Esophagus muscularis mucosa (tissue), 4 donors: ENCODE results near the gene SLC44A4. TPM values are rescaled to one million over a fixed set of nuclear protein-coding genes. Genes with fewer than 3 reads are reported as not detected.

Source experiments
- DNase-seq: peaks from one replicate; pipeline ENCODE4 v3.0.0-alpha.2; 2017; ENCODE audit errors: extremely low spot score
- H3K27ac ChIP-seq, 4 donors: fragments of 200-600 bp; sonication (generic); replicated peaks in 1 of 4; 1 replicate in 3 of 4; 2 replicates in 1 of 4; pipeline ENCODE4 v1.5.1; 2016 to 2019; ENCODE audit warnings: mild to moderate bottlenecking in 1 of 4
- H3K27me3 ChIP-seq, 4 donors: fragments of 200-600 bp; sonication (generic); one replicate each; pipeline versions ENCODE4 v1.5.1 to v1.6.0; 2016 to 2019
- H3K36me3 ChIP-seq, 4 donors: fragments of 200-600 bp; sonication (generic); one replicate each; pipeline ENCODE4 v1.5.1; 2016 to 2019
- H3K4me1 ChIP-seq, 4 donors: fragments of 200-600 bp; sonication (generic); one replicate each; pipeline ENCODE4 v1.5.1; 2016 to 2019
- H3K4me3 ChIP-seq, 4 donors: fragments of 200-600 bp; sonication (generic); 1 replicate in 2 of 4; 2 replicates in 2 of 4; pipeline ENCODE4 v1.5.1; 2016 to 2019; ENCODE audit warnings: mild to moderate bottlenecking in 4 of 4, moderate library complexity in 1 of 4
- H3K9me3 ChIP-seq, 4 donors: fragments of 200-600 bp; sonication (generic); 1 replicate in 3 of 4; 2 replicates in 1 of 4; pipeline ENCODE4 v1.5.1; 2016 to 2019
- CTCF ChIP-seq, 3 experiments: fragments of 200-600 bp in 2 of 3; fragments of 450-650 bp in 1 of 3; sonication (generic) in 2 of 3; IDR thresholded peaks; one replicate each; pipeline ENCODE4 v1.5.1; 2017 to 2019; ENCODE audit warnings: antibody characterized with exemption in 3 of 3, mild to moderate bottlenecking in 2 of 3, moderate library complexity in 1 of 3
- EP300 ChIP-seq: sonication (generic); formaldehyde crosslinking; IDR thresholded peaks from one replicate; pipeline ENCODE4 v1.6.1; 2017; ENCODE audit warnings: antibody characterized with exemption
- POLR2A ChIP-seq: fragments of 450-650 bp; IDR thresholded peaks from one replicate; pipeline ENCODE4 v1.6.1; 2017; ENCODE audit warnings: antibody characterized with exemption, moderate library complexity, mild to moderate bottlenecking, low read depth
- POLR2AphosphoS5 ChIP-seq, 2 donors: sonication (generic); formaldehyde crosslinking; IDR thresholded peaks; one replicate each; pipeline ENCODE4 v1.6.1; 2017; ENCODE audit warnings: antibody characterized with exemption in 2 of 2
- WGBS: methylation state at CpG from one replicate; pipeline ENCODE4 v1.1.5; 2018; 5-methylcytosine and 5-hydroxymethylcytosine counted together
- intact Hi-C: fragments of 100-400 bp; cut with DNase I; formaldehyde crosslinking; loops from one replicate; pipeline ENCODE4 v1.15.1; 2023
- total RNA-seq, 4 donors: library from RNA; depleted of rRNA; stranded (reverse); fragments of >200 nt; gene quantifications; one replicate each; pipeline versions ENCODE4 v1.1.0 to v1.2.1, GENCODE V29; 2016

SLC44A4 gene
- total RNA-seq, 4 donors from 2014 or later, result 0.19 to 0.80 TPM; not detected in 2

DNA sequence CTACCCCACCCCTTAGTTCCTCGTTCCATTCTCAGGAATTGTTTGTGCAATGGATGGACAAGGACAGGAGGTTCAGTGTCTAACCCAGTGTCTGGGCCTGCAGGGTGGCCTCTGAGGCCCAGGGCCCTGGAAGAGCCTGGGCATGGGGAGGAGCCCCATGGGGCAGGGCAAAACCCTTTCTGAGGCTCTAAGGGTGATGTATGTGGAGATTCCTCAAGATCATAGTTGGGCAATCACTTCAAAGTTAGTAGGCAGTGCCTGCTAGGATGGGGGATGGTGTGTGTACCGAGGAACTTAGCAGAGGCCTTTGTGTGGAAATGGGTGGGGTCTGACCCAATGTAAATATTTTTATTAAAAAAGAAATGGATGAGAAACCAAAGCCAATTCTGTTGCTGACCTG, 42.0 kb upstream of the SLC44A4 start:
- no peaks in the 10 kb centered on the region for H3K36me3 ChIP-seq
- no peak overlapping the region for H3K4me3 ChIP-seq
- intact Hi-C loops, result loop anchor here (10.0 kb wide), 1 partner anchor 354 kb away; no protein-coding TSS in a partner anchor
- TF ChIP-seq POLR2AphosphoS5 (IDR thresholded peaks at IDR 0.05) (no peak), EP300 (no peak), CTCF (IDR thresholded peaks at IDR 0.05) (no peak), POLR2A (no peak)
- H3K27ac ChIP-seq, result no peak overlapping the region
- H3K27me3 ChIP-seq, result no peaks in the 10 kb centered on the region
- 57% methylated on average over 2 of the region's 2 CpGs for WGBS
- H3K4me1 ChIP-seq, result no peaks in the 10 kb centered on the region
- H3K9me3 ChIP-seq, result no peaks in the 10 kb centered on the region
- no peak for DNase-seq

DNA sequence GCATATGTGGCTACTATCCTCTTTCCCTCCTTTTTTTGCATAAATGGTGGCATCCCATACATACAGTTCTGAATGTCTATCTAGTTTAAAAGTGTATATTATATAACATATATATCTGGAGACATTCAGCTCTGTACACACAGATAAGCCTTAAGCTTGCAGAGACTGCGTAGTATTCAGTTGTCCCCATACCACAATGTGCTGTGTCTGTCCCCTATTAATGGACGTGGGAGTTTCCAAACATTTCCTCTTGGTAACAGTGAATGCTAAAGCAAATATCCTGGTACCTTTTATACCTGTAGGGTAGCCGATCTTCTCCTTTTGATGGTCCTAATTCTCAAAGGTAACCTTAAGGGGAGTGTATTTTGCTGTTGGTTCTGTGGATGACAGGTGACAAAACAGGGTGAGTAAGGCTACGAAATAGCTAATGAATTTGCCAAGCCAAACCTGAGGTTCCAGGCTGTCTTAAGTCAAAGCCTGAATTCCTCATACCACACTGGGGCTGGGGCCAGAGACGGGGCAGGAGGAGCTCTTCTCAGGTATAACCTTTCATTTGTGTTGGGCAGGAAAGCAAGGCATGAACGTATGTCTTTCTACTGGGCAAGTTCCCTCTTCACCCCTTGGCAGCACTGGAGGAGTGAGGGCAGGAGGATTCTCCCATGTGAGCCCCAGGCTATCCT, 41.0 kb upstream of the SLC44A4 start:
- Histone ChIP-seq H3K4me3 (no peak overlapping the region), H3K27ac (no peak overlapping the region), H3K36me3 (no peaks in the 10 kb centered on the region), H3K4me1 (no peaks in the 10 kb centered on the region), H3K9me3 (no peaks in the 10 kb centered on the region), H3K27me3 (no peaks in the 10 kb centered on the region)
- no peak for DNase-seq
- 85% methylated on average over 6 of the region's 6 CpGs for WGBS
- intact Hi-C loops, result loop anchor here (10.0 kb wide), 1 partner anchor 355 kb away; no protein-coding TSS in a partner anchor
- TF ChIP-seq EP300 (no peak), POLR2AphosphoS5 (IDR thresholded peaks at IDR 0.05) (no peak), POLR2A (no peak), CTCF (IDR thresholded peaks at IDR 0.05) (no peak)

DNA sequence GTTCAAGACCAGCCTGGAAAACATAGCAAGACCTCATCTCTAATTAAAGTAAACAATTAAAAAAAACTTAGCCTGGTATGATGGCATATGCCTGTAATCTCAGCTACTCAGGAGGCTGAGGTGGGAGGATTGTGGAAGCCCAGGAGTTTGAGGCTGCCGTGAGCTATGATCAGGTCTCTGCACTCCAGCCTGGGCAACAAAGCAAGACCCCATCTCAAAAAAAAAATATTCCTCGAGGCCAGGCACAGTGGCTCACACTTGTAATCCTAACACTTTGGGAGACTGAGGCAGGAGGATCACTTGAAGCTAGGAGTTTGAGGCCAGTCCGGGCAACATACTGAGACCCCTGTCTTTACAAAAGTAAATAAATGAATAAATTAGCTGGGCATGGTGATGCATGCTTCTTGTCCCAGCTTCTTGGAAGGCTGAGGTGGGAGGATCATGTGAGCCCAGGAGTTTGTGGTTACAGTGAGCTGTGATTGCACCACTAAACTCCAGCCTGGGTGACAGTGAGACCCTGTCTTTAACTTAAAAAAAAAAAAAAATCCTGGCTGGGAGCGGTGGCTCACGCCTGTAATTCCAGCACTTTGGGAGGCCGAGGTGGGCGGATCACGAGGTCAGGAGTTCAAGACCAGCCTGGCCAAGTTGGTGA, 39.4 kb upstream of the SLC44A4 start:
- Histone ChIP-seq H3K36me3 (no peaks in the 10 kb centered on the region), H3K4me3 (no peak overlapping the region), H3K27ac (no peak overlapping the region), H3K27me3 (no peaks in the 10 kb centered on the region), H3K9me3 (no peaks in the 10 kb centered on the region), H3K4me1 (no peaks in the 10 kb centered on the region)
- 77% methylated on average over 8 of the region's 8 CpGs for WGBS
- no peak for DNase-seq
- intact Hi-C loops, result no loop called here
- TF ChIP-seq CTCF (IDR thresholded peaks at IDR 0.05) (no peak), POLR2AphosphoS5 (IDR thresholded peaks at IDR 0.05) (no peak), EP300 (no peak), POLR2A (no peak)

- no peak for DNase-seq
- Histone ChIP-seq H3K27me3 (no peaks in the 10 kb centered on the region), H3K4me1 (no peaks in the 10 kb centered on the region), H3K27ac (no peak overlapping the region), H3K36me3 (no peaks in the 10 kb centered on the region), H3K9me3 (no peaks in the 10 kb centered on the region), H3K4me3 (no peak overlapping the region)
- intact Hi-C loops, result no loop called here
- WGBS, result 80% methylated on average over 6 of the region's 6 CpGs
- TF ChIP-seq EP300, result no peak
- TF ChIP-seq CTCF (IDR thresholded peaks at IDR 0.05), result no peak
- TF ChIP-seq POLR2A, result no peak
- no peak for TF ChIP-seq POLR2AphosphoS5 (IDR thresholded peaks at IDR 0.05)
Measured at GRCh38 chr6:31915756-31916155, 37.0 kb upstream of the SLC44A4 start.

GRCh38 chr6:31915351-31915750, 36.6 kb upstream of the SLC44A4 start:
- Histone ChIP-seq H3K4me1 (no peaks in the 10 kb centered on the region), H3K27ac (no peak overlapping the region), H3K27me3 (no peaks in the 10 kb centered on the region), H3K9me3 (no peaks in the 10 kb centered on the region), H3K36me3 (no peaks in the 10 kb centered on the region), H3K4me3 (no peak overlapping the region)
- DNase-seq, result no peak
- no peak for TF ChIP-seq POLR2AphosphoS5 (IDR thresholded peaks at IDR 0.05)
- TF ChIP-seq POLR2A, result no peak
- TF ChIP-seq EP300, result no peak
- no peak for TF ChIP-seq CTCF (IDR thresholded peaks at IDR 0.05)
- intact Hi-C loops, result no loop called here
